H1 (cell line): ENCODE data around the gene TRIP11. TPM values are rescaled to one million over a fixed set of nuclear protein-coding genes. Genes with fewer than 3 reads are reported as not detected.

Experiments used
- CTCF ChIA-PET: fragments of 300-600 bp; sonication (Branson Sonifier 250); formaldehyde crosslinking; loops from one replicate; lab custom pipeline; 2021; ENCODE audit not compliant: partially characterized antibody; lab: Charles Lee
- POLR2A ChIA-PET: fragments of 300-600 bp; sonication (Branson Sonifier 250); formaldehyde crosslinking; loops from one replicate; lab custom pipeline; 2021; ENCODE audit warnings: inconsistent platforms; ENCODE audit not compliant: partially characterized antibody; lab: Charles Lee
- DNase-seq, 2 experiments: peaks; one replicate each; pipeline versions ENCODE4 v3.0.0 to v3.0.0-alpha.2; 2010 to 2022; ENCODE audit warnings: low spot score in 2 of 2, low read depth in 1 of 2, mixed read lengths in 1 of 2
- FAIRE-seq: peaks from 2 replicates; lab custom pipeline; 2011; peaks lifted over from hg19 to GRCh38; lab: Jason Lieb, UNC
- H2AFZ ChIP-seq: 2 replicates; pipeline ENCODE4 v1.8.1; 2012; ENCODE audit warnings: low read length, inconsistent platforms
- H2AK5ac ChIP-seq: 2 replicates; pipeline ENCODE4 v1.6.1; 2013; ENCODE audit warnings: low read depth, low read length
- H2BK120ac ChIP-seq: replicated peaks from 2 replicates; pipeline ENCODE3; 2013; ENCODE audit warnings: low read depth, low read length, inconsistent platforms
- H2BK12ac ChIP-seq: 2 replicates; pipeline ENCODE4 v1.6.1; 2013; ENCODE audit warnings: low read depth, low read length
- H2BK15ac ChIP-seq: 2 replicates; pipeline ENCODE4 v1.6.1; 2013; ENCODE audit warnings: low read length
- H2BK20ac ChIP-seq: 2 replicates; pipeline ENCODE4 v1.6.1; 2013; ENCODE audit warnings: low read length
- H2BK5ac ChIP-seq: 2 replicates; pipeline ENCODE4 v1.6.1; 2013; ENCODE audit warnings: low read depth, low read length
- H3K14ac ChIP-seq: 2 replicates; pipeline ENCODE4 v1.6.1; 2013; ENCODE audit warnings: inconsistent platforms; ENCODE audit not compliant: insufficient read length
- H3K18ac ChIP-seq: 2 replicates; pipeline ENCODE4 v1.6.1; 2013; ENCODE audit warnings: low read length; ENCODE audit errors: extremely low read depth
- H3K23ac ChIP-seq: 2 replicates; pipeline ENCODE4 v1.6.1; 2013; ENCODE audit warnings: inconsistent platforms; ENCODE audit not compliant: insufficient read length
- H3K23me2 ChIP-seq: 2 replicates; pipeline ENCODE4 v1.6.1; 2013; ENCODE audit warnings: low read depth, low read length
- H3K27ac ChIP-seq: 2 replicates; pipeline ENCODE4 v1.6.1; 2011; ENCODE audit warnings: low read depth, low read length, inconsistent platforms
- H3K27me3 ChIP-seq, 4 experiments: replicated peaks in 1 of 4; 1 replicate in 1 of 4; 2 replicates in 3 of 4; pipeline versions ENCODE4 v1.6.1 to v1.8.1; 2011 to 2013; ENCODE audit warnings: low read length in 3 of 4, mild to moderate bottlenecking in 3 of 4, inconsistent platforms in 2 of 4, mixed read lengths in 2 of 4, moderate library complexity in 1 of 4; ENCODE audit not compliant: control insufficient read depth in 3 of 4, insufficient read depth in 3 of 4; ENCODE audit errors: extremely low read depth in 1 of 4
- H3K36me3 ChIP-seq, 4 experiments: 2 replicates each; pipeline versions ENCODE4 v1.6.1 to v1.8.1; 2011 to 2013; ENCODE audit warnings: mild to moderate bottlenecking in 4 of 4, low read length in 3 of 4, moderate library complexity in 2 of 4, control low read depth in 1 of 4, inconsistent platforms in 1 of 4; ENCODE audit not compliant: insufficient read depth in 4 of 4, control insufficient read depth in 2 of 4
- H3K4ac ChIP-seq: replicated peaks from 2 replicates; pipeline ENCODE3; 2013; ENCODE audit warnings: low read length, low read depth, mixed read lengths, inconsistent platforms; ENCODE audit not compliant: insufficient read length
- H3K4me1 ChIP-seq, 4 experiments: replicated peaks in 1 of 4; 1 replicate in 1 of 4; 2 replicates in 3 of 4; pipeline versions ENCODE4 v1.6.1 to v1.8.1; 2011 to 2013; ENCODE audit warnings: low read length in 3 of 4, inconsistent platforms in 2 of 4, mixed read lengths in 1 of 4; ENCODE audit not compliant: insufficient read depth in 4 of 4, control insufficient read depth in 3 of 4
- H3K4me2 ChIP-seq, 2 experiments: 2 replicates each; pipeline versions ENCODE4 v1.6.1 to v1.8.1; 2011 to 2013; ENCODE audit warnings: low read depth in 2 of 2, low read length in 2 of 2, control low read depth in 1 of 2, inconsistent platforms in 1 of 2, mild to moderate bottlenecking in 1 of 2; ENCODE audit not compliant: insufficient read depth in 1 of 2
- H3K4me3 ChIP-seq, 4 experiments: fragments of 200-600, 300-600 bp in 1 of 4; sonication (generic), shearing (Covaris generic), sonication (Bioruptor Twin) in 1 of 4; 2 replicates each; pipeline versions ENCODE4 v1.5.1 to v1.8.1; 2011 to 2016; ENCODE audit warnings: low read length in 4 of 4, low read depth in 3 of 4, control low read depth in 2 of 4, inconsistent platforms in 2 of 4, mild to moderate bottlenecking in 2 of 4, mixed read lengths in 1 of 4, moderate library complexity in 1 of 4; ENCODE audit not compliant: insufficient read depth in 2 of 4; ENCODE audit errors: extremely low read depth in 1 of 4
- H3K56ac ChIP-seq: replicated peaks from 2 replicates; pipeline ENCODE3; 2013; ENCODE audit warnings: low read depth, mild to moderate bottlenecking, mixed read lengths, low read length, inconsistent platforms; ENCODE audit not compliant: insufficient read length
- H3K79me1 ChIP-seq: 2 replicates; pipeline ENCODE4 v1.6.1; 2013; ENCODE audit warnings: low read depth, low read length, control low read depth
- H3K79me2 ChIP-seq, 2 experiments: 2 replicates each; pipeline versions ENCODE4 v1.6.1 to v1.8.1; 2012 to 2013; ENCODE audit warnings: low read length in 2 of 2, mild to moderate bottlenecking in 2 of 2, inconsistent platforms in 1 of 2; ENCODE audit not compliant: insufficient read depth in 2 of 2, control insufficient read depth in 1 of 2
- H3K9ac ChIP-seq, 4 experiments: replicated peaks in 1 of 4; 1 replicate in 1 of 4; 2 replicates in 3 of 4; pipeline versions ENCODE4 v1.6.1 to v1.8.1; 2011 to 2013; ENCODE audit warnings: low read depth in 3 of 4, low read length in 3 of 4, control low read depth in 2 of 4, mild to moderate bottlenecking in 2 of 4, moderate library complexity in 2 of 4, inconsistent platforms in 1 of 4; ENCODE audit errors: extremely low read depth in 1 of 4
- H3K9me3 ChIP-seq, 2 experiments: 2 replicates each; pipeline versions ENCODE4 v1.6.1 to v1.8.1; 2012 to 2013; ENCODE audit warnings: mild to moderate bottlenecking in 2 of 2, moderate library complexity in 2 of 2, control low read depth in 1 of 2, inconsistent platforms in 1 of 2, low read depth in 1 of 2, low read length in 1 of 2, mixed read lengths in 1 of 2; ENCODE audit not compliant: insufficient read depth in 2 of 2
- H4K20me1 ChIP-seq, 2 experiments: replicated peaks in 1 of 2; 2 replicates each; pipeline versions ENCODE3 to v1.8.1; 2011 to 2013; ENCODE audit warnings: inconsistent platforms in 2 of 2, low read length in 2 of 2, mild to moderate bottlenecking in 1 of 2; ENCODE audit not compliant: insufficient read depth in 2 of 2, control insufficient read depth in 1 of 2
- H4K5ac ChIP-seq: 2 replicates; pipeline ENCODE4 v1.6.1; 2013; ENCODE audit warnings: low read length, low read depth, mixed read lengths, inconsistent platforms; ENCODE audit not compliant: insufficient read length
- H4K8ac ChIP-seq: 2 replicates; pipeline ENCODE4 v1.8.0; 2013; ENCODE audit warnings: mild to moderate bottlenecking, moderate library complexity, low read length, inconsistent platforms; ENCODE audit not compliant: insufficient read depth; ENCODE audit errors: extremely low read depth
- H4K91ac ChIP-seq: replicated peaks from 2 replicates; pipeline ENCODE3; 2013; ENCODE audit warnings: low read length, mixed read lengths, inconsistent platforms; ENCODE audit not compliant: insufficient read length
- HDAC6 ChIP-seq: IDR thresholded peaks from one replicate; pipeline ENCODE4 v1.7.1; 2012; ENCODE audit warnings: low read depth, mild to moderate bottlenecking, inconsistent platforms, low read length, moderate library complexity
- JUN ChIP-seq: IDR thresholded peaks from 2 replicates; pipeline ENCODE4 v1.6.1; 2011; ENCODE audit warnings: low read depth, mild to moderate bottlenecking, improper control_type of control experiment, low read length
- KDM1A ChIP-seq: fragments of 200-600, 300-600 bp; sonication (generic); IDR thresholded peaks from 2 replicates; pipeline ENCODE4 v1.7.1; 2016; ENCODE audit warnings: mild to moderate bottlenecking, low read length, borderline replicate concordance
- KDM4A ChIP-seq: IDR thresholded peaks from one replicate; pipeline ENCODE4 v1.7.1; 2012; ENCODE audit warnings: low read depth, mild to moderate bottlenecking, moderate library complexity, low read length, inconsistent platforms; ENCODE audit not compliant: severe bottlenecking
- POLR2A ChIP-seq, 2 experiments: IDR thresholded peaks; 1 replicate in 1 of 2; 2 replicates in 1 of 2; pipeline ENCODE4 v1.6.1; 2011; ENCODE audit warnings: low read depth in 2 of 2, low read length in 2 of 2, mild to moderate bottlenecking in 2 of 2; ENCODE audit errors: control extremely low read depth in 1 of 2
- SRF ChIP-seq: IDR thresholded peaks from 2 replicates; pipeline ENCODE4 v1.6.1; 2011; ENCODE audit warnings: mild to moderate bottlenecking, low read depth, low read length, moderate library complexity
- YY1 ChIP-seq: IDR thresholded peaks from 2 replicates; pipeline ENCODE4 v1.6.1; 2011; ENCODE audit warnings: low read depth, mild to moderate bottlenecking, low read length
- polyA plus RNA-seq, 7 experiments: library from polyadenylated mRNA; depleted of rRNA in 3 of 7; stranded (reverse) in 5 of 7; unstranded in 2 of 7; fragments of >200 nt in 5 of 7; fragments of 200-250 nt in 2 of 7; gene quantifications; 1 replicate in 5 of 7; 2 replicates in 1 of 7; 4 replicates in 1 of 7; pipeline versions ENCODE4 v1.2.1 to v1.2.3, GENCODE V29; 2011 to 2013; ENCODE audit warnings: missing spikeins in 2 of 7, mixed read lengths in 2 of 7
- total RNA-seq: library from RNA; stranded (reverse); fragmentation: NEBNext Ultra II Directional; extraction: Animal tissue kit (Norgen Biotek cat#: 25700); gene quantifications from 2 replicates; pipeline ENCODE4 v1.2.1, GENCODE V29; 2021
- TF ChIP-seq, protein P1 (sequence below): IDR thresholded peaks from 2 replicates; pipeline ENCODE4 v1.6.1; 2011; ENCODE audit warnings: low read depth, mild to moderate bottlenecking, low read length; ENCODE audit not compliant: insufficient read depth

TRIP11 gene
- total and polyA plus RNA-seq, 2 of the 8 experiments (the other 6 are each of a cell fraction or from before 2014, with no cell fraction given) = 3.3 to 30.4 TPM

GRCh38 chr14:91975763-91976162 lies 64.1 kb downstream of the TRIP11 start:
- Histone ChIP-seq H2AK5ac (no peak overlapping the region), H2BK120ac (no peak overlapping the region), H3K4me3 (no peak overlapping the region), H2BK20ac (no peak overlapping the region), H3K9ac (no peak overlapping the region), H3K4ac (no peak overlapping the region), H3K14ac (no peak overlapping the region), H3K56ac (no peak overlapping the region), H2BK15ac (no peak overlapping the region), H2AFZ (no peak overlapping the region), H4K91ac (no peak overlapping the region), H3K4me2 (no peak overlapping the region), H3K9me3 (no peaks in the 10 kb centered on the region), H3K27me3 (no peaks in the 10 kb centered on the region), H2BK5ac (no peak overlapping the region), H3K27ac (no peak overlapping the region), H2BK12ac (no peak overlapping the region), H4K8ac (no peak overlapping the region), H3K18ac (no peak overlapping the region), H4K20me1 (no peaks in the 10 kb centered on the region), H3K4me1 (no peaks in the 10 kb centered on the region), H3K23me2 (no peaks in the 10 kb centered on the region), H3K79me2 (no peaks in the 10 kb centered on the region), H3K36me3 (peaks cover 0 to 19% (median 5%) of the 10 kb centered on the region in 4 experiments; a peak in 5 of 8 replicates), H3K79me1 (no peaks in the 10 kb centered on the region), H3K23ac (no peak overlapping the region), H4K5ac (no peak overlapping the region)
- ChIA-PET POLR2A (interaction anchor here (0.9 kb wide), 1 partner anchor 79 kb away, joined by 3 read pairs; no protein-coding TSS in a partner anchor), CTCF (interaction anchor here (0.6 to 1.3 kb wide), 3 partner anchors 11 to 632 kb away, joined by 3 to 9 read pairs (median 4); no protein-coding TSS in a partner anchor)
- DNase-seq = no peak
- FAIRE-seq = no peak
- TF ChIP-seq HDAC6 (no peak), YY1 (no peak), SRF (no peak), KDM1A (no peak), KDM4A (no peak), JUN (no peak), POLR2A (IDR thresholded peaks at IDR 0.05; ENCODE audit: control extremely low read depth in 1 of 2, low read depth in 2 of 2, low read length in 2 of 2) (no peak)
- TF ChIP-seq, protein P1, sequence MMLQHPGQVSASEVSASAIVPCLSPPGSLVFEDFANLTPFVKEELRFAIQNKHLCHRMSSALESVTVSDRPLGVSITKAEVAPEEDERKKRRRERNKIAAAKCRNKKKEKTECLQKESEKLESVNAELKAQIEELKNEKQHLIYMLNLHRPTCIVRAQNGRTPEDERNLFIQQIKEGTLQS = no peak
